GM21717 (cell line): ENCODE data around the gene DCTN3.

Source experiments
- ATAC-seq: cut with Tn5 transposase; IDR thresholded peaks from one replicate; pipeline ENCODE4 v1.9.1; 2021; ENCODE audit warnings: mild to moderate bottlenecking, moderate library complexity; ENCODE audit not compliant: unreplicated experiment

Gene DCTN3

GRCh38 chr9:34575241-34575640, 45.1 kb downstream of the DCTN3 start:
- no peak for ATAC-seq

DNA sequence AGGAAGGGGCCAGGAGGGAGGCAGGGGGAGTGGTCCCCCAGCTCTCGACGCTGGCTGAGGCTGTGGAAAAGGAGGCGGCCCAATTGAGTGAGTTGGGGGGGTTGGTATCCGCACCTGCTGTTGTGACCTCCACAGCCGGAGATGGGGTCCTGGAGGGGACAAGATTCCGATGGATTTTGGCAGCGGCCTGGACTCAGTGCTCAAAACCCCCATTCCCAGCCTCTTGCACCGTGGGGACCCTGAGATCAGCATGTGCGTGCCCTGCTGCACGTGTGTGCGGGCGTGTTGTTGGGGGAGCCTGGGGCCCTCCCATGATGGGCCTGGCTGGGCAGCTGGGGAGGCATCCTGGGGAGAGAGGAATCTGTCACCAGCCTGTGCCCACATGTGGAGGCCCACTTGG, 45.7 kb downstream of the DCTN3 start:
- ATAC-seq = no peak

GRCh38 chr9:34573599-34574325, 46.5 kb downstream of the DCTN3 start:
- no peak for ATAC-seq

DNA sequence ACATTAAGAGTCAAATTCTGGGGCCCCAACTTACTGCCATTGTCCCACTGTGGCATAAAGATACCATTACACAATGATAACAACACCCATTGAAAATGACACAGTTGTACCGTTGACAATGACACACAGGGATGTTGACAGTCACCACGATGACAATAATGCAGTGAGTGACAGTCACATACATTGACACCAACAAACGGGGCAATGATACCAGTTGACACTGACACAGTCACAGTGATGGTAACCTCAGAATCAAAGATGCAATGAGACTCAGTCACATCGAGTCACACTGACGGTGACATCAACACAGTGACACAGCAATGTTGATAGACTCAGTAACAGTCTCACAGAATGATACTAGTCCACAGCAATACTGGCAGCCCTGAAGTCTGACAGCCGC, 47.7 kb downstream of the DCTN3 start:
- no peak for ATAC-seq

DNA sequence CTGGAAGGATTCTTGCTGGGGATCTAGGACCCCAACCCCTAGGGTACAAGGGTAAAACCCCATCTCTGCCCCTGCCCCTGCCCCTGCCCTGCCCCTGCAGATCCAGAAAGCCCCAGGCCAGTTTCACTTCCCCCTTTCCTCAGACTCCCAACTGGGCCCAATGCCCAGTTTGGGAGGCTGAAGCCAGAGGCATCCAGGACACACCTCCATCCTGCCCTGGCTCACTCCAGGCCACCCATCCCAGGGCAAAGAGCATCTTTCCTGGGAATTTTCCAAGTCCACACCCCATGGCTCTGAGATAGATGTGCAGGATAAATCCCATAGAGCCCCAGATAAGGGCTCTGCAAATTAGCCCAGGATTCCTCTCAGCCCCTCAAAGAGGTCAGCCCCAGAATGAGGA, 48.2 kb downstream of the DCTN3 start:
- ATAC-seq = no peak

DNA sequence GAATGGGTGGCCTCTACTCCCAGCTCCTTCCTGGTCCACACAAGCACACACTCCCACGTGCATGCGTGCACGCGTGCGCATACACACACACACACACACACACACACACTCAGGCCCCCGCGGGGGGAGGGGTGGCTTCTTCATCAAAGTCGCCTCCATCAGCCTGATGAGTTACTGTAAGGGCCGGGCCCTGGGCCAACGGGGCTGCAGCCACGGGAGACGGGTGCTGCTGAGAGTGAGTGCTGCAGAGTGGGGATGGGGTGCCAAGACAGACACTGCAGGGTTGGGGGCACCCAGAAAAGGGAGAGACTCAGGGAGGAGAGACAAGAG, 48.8 kb downstream of the DCTN3 start:
- ATAC-seq = no peak

- no peak for ATAC-seq
Measured at GRCh38 chr9:34570809-34571480, 49.4 kb downstream of the DCTN3 start.

GRCh38 chr9:34570376-34570775, 49.9 kb downstream of the DCTN3 start:
- no peak for ATAC-seq

DNA sequence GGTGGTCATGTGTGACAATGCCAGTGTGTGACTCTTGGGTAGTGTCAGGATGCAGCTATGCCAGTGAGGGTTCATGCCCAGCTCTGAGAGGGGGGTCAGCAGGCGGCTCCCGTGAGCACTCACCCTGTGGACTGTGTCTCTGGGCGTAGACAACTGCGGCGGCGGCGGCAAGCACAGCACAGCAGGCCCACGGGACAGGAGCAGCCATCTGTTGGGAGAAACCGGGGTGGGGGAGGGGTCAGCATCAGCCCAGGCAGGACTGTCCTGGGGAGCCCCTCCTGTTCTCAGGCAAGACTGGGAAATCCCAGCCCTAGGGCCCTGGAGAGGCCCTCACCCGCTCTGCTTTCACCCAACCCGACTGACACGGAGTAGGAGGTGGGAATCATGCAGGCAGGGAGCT, 51.5 kb downstream of the DCTN3 start:
- ATAC-seq = no peak

DNA sequence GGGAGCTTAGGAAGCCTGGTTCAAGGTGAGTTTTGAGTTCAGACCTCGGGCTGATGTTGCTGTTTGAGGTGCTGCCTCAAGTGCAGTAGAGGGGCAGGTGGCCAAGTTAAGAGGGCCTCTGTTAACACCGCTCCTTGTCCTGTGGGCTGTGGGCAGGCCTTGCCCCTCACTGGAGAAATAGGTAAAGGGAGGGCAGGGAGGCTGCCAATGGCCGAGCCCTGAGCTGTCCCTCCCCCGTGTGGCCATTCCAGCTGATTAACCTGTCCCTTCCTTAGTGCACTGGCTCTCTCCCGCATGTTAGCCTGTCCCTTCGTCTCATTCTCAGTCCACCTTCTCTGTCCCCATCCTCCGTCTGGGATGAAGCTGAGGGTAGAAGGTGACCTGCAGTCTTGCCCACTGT, 52.2 kb downstream of the DCTN3 start:
- ATAC-seq = no peak

- no peak for ATAC-seq
Measured at GRCh38 chr9:34566972-34567371, 53.3 kb downstream of the DCTN3 start.

GRCh38 chr9:34566322-34566721, 54.0 kb downstream of the DCTN3 start:
- ATAC-seq = no peak

DNA sequence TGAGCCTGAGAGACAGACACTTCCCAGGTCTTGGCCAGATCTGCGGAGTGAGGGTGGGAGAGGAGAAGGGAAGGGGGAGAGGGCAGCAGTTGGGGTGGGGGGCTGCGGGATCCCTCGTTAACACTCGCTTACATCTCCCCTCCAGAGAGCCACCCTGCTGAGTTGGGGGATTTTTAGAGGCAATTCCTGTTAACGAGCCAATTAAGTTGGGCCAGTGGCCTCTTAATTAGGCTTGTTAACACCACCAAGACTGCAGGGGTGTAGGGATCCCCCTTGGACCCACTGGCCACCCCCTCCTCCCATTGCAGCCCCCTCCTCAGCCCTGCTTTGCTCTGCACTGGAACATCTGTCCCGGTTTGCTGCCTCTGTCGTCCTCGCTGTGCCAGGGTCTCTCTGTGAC, 54.4 kb downstream of the DCTN3 start:
- ATAC-seq = no peak

- no peak for ATAC-seq
Measured at GRCh38 chr9:34564617-34565016, 55.7 kb downstream of the DCTN3 start.
